Measurements from ENCODE around the gene SMARCD3.

SMARCD3 gene

DNA sequence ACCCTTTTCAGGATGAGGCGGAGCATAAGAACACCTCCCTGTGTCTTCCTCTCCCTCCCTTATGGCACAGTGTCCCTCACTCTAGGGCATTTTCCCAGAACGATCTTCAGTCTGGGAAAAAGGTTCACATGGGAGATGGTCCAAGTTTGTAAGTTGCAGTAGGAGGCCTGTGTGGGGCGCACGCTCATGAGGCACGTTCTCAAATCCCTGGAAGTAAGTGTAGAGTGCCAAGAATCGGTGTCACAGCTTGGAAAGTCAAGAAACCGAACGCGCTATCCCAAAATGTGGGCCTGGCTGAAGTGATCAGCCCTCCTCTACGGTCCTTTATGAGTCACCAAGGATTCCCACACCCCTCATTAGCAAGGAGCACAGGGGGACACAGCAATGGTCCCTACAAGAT lies 23.9 kb upstream of the SMARCD3 start:
- no peak for FAIRE-seq

DNA sequence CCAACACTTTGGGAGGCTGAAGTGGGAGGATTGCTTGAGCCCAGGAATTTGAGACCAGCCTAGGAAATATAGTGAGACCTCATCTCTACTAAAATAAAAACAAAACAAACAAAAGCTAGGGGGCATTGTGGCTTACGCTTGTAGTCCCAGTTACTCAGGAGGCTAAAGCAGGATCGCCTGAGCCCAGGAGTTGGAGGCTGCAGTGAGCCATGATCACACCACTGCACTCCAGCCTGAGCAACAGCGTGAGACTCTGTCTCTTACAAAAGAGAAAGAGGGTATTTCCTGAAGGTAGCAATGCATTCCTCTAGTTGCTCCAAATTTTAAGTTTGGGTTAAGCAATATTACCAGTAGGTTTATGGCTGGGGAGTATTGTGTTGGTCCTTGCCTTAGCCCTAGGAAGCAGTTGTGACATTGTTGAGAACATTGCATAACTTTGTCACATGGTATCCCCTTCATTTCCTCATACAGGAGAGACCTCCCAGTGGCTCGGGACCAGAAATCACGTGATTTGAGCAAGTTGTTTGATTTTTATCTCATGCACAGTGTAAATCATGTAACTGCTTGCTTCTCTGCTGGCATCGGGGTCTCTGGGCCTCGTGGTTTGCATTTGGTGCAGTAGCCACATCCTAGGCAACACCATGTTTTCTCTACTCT lies 23.3 kb upstream of the SMARCD3 start:
- FAIRE-seq = no peak

DNA sequence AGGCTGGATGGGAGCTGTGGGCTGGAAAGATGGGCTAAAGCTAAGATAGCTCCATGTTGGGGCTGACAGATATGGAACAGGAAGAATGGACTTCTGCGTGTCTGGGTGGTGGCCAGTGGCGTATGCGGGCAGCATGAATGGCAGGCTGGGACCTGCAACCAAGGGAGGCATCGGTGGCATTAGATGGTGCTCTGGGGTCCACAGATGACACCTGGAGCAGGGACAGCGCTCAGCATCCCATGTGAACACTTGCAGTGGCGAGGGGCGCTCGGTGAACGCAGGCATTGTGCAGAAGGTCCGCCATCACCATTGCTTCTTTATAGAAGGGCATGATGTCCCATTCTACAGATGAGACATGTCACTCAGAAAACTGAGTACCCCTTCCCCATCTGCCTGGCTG lies 21.0 kb upstream of the SMARCD3 start:
- no peak for FAIRE-seq

DNA sequence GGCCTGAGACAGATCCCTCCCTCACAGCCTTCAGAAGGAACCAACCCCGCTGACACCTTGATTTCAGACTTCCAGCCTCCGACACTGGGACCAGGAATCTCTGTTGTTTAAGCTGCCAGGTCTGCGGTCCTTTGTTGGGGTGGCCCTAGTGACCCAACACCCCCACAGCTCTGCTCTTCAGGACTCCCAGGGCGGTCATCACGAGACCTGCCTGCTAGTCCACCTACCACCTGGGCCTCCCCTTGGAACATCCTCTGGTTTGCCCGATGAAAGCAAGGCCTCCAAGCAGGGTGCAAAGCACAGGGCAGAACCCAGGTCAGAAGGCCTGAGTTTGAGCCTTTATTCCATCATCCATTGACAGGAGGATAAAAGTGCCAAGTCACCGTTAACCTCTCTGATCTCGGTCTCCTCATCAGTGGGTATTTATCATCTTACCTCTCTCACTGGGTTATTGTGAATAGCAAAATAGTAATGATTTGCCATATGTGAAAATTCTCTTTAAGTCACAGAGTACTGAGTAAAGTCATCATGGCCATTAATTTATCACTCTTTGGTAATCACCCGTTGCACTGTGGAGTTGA lies 16.9 kb upstream of the SMARCD3 start:
- FAIRE-seq = no peak

DNA sequence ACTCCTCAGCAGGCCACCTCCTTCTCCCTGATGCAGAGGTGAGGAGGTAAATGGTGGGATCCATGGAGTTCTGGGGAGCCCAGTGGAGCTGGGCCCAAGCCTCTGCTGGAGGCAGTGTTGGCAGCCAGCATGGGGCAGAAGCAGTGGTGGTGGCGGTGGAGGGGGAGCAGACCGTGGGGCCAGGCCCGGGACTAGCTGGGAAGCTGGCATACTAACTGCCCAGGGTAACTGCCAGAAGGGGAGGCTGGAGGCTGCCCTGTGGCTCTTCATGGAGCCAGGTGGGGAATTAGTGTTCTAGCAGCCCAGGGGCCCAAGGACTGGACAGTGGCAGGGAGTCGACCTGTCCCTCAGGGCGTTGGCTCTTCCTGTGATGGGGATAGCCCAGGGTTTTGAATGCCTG lies 16.1 kb upstream of the SMARCD3 start:
- no peak for FAIRE-seq

DNA sequence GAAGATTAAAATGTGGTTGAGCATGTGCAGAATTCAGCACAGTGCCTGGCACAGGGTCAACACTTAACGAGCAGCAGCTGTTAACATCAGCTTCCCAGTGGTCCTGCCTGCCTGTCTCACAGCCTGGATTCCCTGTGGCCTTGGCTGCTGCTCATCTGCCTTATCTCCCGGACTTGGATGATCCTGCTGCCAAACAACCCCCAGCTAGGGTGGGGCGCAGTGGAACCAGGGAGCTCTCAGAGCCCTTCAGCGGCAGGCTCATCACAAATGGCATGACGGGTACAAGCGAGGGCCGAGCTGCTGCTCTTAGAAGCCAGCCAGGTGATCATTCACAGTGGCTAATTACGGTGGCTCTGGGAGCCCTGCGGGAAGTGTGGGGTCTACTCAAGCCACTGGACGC lies 13.0 kb upstream of the SMARCD3 start:
- no peak for FAIRE-seq

DNA sequence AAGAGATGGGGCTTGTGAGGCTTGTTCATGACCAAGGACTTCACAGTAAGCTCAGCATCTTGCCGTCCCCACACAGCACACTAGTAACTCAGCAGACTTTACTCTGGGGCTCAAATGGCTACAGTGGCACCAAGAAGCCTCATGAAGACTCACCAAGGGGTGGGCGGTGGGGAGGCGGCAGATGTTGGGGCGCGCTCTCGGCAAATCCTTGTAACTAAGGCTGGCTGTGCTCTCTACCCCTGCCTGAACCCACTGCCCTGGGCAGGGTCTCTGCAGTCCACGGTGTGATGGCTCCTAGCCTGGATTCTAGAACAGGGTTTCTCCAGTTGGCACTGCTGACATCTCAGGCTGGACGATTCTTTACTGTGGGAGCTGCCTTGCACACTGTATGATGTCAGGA lies 12.4 kb upstream of the SMARCD3 start:
- no peak for FAIRE-seq

DNA sequence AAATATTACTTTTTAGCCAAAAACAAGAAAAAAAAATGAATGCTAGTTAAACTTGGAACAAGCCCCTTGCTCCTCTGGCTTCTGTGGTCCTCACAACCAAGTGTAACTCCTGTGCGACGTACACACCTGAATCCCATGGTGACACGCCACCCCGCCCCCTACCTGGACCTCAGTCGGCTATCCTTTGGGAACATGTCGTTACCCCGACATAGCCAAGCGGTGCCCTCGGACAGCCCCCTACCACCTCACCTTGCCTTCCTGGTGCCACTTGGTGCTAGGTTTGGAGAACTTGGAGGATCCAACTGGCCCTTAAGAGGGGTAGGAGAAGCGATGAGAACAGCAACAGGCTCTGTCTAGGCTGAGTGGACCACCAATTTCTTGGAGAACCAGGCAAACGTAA lies 12.0 kb upstream of the SMARCD3 start:
- no peak for FAIRE-seq

DNA sequence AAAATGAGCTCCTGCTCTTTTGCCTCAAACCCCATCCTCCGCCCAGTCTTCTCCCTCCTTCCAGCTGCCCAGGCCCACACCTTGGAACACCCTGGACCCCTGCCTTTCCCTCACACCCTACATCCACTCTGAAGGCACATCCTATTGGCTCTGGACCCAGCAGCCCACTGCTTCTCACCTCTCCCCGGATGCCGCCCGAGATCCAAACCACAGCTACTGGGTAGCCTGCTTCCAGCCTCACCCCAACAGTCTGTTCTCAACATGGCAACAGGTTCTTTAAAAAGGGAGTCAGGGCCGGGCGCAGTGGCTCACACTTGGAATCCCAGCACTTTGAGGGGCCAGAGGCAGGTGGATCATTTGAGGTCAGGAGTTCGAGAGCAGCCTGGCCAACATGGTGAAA lies 9.5 kb upstream of the SMARCD3 start:
- no peak for FAIRE-seq

DNA sequence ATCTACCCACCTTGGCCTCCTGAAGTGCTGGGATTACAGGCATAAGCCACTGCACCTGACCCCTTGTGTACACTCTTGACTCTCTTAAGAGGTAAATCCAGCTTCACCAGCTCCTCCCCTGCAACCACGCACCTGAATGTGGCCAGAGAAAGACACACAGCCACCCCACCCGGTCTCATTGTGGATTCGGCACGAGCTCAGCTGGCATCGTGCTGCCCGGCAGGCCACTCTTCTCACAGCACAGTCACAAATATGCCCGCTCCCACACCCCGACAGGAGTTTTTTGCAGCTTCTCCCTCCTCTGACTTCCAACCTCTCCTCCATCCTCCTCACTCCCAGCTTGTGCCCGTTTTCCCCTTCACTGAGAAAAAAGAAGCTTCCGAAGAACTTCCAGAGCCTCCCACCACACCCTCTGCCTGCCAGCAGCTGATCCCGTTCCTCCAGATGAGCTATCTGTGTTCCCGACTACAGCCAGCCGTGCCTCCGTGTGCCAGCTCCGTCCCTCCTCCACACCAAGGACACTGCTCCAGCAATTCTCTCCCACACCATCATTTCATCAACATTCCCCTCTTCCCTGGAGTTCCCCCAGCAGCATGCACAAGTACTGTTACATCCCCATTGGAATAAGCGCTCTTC lies 8.0 kb upstream of the SMARCD3 start:
- no peak for FAIRE-seq

DNA sequence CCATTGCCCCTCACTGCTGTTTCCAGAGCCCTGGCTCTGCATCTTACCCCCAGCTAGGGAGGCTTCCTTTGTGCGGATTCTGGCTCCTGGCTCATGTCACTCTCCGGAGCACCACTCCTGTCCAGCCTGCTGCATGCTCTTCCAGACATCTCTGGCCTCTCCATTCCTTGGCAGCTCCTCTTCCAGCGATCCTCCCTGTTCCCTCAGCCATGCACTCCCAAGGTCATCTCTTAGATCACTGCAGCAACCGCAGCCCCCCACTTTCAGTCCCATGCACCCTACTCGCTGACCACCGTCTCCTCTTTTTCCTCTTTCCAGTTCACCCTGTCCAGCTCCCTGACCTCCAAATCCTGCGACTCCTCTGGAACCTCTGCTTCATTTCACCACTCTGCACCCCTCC lies 6.9 kb upstream of the SMARCD3 start:
- no peak for FAIRE-seq

DNA sequence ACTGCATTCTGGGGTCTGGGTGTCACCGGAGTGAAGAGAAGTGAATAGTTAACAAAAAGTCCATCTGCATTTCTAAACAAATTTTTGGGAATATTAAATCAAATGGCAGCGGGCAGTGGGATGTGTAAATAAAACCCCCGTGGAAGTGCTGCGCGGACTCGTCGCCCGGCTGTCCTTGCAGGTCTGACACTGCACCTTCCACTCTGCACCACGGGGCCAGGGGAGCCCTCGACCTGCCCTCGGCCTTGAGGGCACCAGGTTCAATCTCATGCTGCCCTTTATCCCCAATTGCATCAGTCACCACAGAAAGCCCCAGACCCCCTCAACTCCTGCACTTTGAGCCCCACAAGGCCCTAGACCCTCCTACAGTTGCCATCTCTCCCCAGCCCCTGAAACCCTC lies 6.4 kb upstream of the SMARCD3 start:
- FAIRE-seq = no peak

DNA sequence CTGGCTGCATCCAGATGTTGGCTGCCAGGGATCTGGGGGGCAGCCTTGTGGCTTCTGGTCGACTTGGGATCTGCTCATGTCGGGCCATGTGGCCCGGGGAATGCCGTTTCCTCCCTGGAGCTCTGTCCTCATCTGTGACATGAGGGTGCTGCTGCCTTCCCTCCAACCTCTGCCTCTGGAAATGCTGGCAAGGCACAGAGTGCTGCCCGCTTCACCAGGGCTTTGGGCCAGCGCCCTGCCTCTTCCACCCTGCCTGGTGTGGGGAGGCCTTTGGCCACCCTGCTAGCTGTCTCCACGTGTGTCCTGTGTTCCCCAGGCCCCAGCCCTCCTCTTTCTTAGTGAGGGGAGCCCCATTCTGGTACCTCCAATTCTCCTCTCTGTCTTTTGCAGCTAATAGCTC lies 5.8 kb upstream of the SMARCD3 start:
- no peak for FAIRE-seq

DNA sequence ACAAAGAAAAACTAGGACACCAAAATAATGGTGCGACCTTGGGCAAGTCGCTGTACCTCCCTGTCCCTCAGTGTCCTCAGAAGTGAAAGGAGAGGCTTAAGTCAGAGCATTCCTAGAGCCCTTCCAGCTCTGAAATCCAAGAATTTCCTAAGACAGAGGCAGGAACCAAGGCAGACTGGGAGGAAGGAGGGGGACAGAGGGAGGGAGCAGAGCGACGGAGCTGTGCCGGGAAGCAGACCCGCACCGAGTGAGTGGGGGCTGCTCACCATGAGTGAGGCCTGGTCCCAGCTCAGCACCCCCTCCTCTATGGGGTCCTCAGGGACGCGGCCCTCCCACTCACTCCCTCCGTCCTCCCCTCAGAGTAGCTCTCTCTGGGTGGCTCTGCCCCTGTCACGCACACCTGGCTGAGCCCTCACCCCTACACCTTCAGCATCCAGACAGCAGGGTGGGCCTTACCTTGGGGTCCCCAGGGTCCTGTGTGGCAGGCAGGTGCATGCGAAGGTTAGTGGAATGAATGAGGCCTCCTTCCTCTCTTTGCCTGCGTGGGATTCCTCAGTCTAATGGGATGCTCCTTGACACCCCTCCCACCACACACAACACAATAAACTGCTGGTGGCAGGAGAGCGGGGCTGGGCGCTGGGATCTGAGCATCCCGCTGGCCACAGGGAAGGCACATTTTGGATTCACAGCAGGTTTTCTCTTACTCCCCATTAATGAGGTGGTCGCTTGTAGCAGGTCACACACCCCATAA lies 4.6 kb upstream of the SMARCD3 start:
- no peak for FAIRE-seq

DNA sequence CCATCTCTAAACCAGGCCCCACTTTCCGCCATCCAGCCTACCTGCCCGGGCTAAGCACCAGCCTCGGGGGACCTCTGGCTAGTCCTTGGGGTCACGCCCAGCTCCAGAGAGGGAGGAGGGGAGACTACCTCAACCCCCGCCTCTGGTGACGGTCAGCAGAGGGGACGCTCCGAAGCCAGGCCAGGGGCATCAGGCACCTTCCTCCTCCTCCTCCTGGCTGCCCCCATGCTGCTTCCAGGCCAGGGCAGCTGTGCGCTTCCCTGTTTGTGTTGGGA lies 4.0 kb upstream of the SMARCD3 start:
- no peak for FAIRE-seq

DNA sequence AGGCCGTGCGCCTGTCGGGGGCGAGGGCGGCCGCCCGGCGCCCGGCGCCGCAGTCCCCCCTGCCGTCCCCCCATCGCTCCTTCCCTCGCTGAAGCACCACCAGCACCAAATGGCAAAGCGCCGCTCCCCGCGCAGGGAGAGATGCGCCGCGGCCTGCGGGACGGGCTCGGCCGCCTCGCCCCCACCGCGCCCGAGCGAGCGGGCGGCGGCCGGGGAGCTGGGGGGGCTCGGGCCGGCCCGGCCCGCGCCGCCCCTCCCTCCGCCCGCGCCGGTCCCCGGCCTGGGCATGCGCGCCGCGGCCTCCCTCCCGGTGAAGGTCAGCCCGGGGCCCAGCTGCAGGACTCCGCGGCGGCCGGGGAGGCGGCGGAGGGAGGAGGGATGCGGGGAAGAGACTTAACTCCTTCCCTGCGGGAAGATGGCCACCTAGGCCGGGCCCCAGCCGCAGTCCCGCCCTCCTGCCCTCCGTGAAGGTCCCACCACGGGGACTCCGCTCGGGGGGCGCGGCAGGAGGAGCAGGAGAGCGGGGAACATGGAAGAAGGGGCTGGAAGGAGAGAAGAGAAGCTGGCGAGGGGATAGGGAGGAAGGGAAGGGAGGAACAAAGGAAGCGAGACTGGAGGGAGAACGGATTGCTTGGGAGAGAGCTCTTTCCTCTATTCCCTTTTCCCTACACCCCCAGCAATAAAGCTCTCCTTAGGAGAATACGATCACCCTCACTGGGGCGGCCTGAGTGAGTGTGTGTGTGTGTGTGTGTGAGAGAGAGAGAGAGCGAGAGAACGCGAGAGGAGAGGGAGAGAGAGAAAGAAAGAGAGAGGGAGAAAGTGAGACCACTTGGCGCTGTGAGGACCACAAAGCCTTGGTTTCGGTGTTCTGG lies 3.4 kb upstream of the SMARCD3 start:
- no peak for FAIRE-seq

DNA sequence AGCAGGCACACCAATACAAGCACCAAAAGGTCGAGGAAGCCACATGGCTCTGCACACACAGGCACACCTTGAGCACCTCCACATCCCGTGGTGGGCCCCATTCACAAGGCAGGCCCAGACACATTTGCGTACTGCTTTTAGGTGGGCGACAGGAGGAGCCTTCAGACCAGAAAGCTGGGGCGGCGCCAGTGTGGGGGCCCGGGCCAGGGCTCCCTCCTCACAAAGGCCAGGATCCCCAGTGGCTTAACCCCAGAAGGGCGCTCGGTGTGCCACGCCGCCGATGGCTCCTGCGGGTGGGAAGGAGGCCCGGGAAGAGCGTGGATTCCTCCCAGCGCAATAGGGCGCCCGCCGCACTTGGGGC lies 2.8 kb upstream of the SMARCD3 start:
- no peak for FAIRE-seq

DNA sequence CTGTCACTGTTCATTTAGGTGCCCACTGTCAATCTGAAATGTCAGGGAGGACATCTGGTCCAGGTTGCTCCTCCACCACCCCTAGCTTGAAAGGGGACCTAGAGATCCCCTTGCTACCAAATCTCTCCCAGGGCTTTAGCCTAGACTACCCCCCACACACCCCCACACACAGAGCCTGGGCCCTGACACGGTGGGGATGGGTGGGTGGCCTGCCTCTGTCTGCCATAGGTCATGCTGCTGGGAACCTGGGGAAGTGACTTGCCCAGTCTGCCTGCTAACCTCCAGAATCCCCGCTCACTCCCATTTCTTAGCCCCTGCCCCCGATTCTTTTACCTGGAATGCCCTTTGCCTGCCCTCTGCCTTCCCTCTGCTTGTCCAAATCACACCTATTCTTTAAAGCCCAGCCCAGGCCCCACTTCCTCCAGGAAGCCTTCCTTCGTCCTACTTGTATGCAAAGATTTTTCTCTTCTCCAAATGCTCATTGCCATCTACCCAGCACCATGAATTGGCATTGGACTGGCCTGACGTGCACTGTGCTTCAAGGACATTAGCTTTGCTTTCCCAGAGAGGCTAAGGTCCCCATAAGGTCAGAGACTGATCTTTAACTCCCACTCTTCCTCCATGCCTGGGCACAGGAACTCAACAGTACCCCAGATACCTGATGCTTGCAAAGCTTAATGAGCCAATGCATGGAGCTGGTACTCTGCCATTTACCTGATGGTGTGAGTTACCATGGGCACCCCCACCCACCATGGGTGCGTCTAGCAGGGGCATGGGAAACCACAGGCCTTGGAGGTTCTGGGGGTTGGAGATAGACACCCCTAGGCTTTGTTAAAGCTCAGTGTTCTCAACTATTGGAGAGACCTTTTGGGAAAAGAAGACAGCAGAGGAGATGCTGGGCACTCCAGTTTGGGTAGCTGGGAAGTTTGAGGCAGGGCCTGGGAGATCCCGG lies 2.0 kb upstream of the SMARCD3 start:
- no peak for FAIRE-seq

DNA sequence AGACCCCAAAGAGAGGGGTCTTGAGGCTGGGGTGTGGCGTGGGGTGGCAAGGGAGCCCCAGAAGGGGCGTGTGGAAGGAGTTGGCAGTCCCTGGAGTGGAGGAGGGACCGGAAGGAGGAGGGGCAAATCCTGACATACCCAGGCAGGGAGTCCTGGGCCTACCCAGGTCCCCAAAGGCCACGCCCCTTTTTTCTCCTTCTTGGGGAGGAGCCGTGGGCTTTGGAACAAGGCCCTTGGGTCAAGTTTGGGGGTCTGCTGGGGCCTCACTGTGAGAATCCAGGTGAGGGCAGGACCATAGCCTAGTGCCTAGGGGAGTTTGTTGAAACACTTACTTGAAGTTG lies 1.2 kb upstream of the SMARCD3 start:
- no peak for FAIRE-seq

DNA sequence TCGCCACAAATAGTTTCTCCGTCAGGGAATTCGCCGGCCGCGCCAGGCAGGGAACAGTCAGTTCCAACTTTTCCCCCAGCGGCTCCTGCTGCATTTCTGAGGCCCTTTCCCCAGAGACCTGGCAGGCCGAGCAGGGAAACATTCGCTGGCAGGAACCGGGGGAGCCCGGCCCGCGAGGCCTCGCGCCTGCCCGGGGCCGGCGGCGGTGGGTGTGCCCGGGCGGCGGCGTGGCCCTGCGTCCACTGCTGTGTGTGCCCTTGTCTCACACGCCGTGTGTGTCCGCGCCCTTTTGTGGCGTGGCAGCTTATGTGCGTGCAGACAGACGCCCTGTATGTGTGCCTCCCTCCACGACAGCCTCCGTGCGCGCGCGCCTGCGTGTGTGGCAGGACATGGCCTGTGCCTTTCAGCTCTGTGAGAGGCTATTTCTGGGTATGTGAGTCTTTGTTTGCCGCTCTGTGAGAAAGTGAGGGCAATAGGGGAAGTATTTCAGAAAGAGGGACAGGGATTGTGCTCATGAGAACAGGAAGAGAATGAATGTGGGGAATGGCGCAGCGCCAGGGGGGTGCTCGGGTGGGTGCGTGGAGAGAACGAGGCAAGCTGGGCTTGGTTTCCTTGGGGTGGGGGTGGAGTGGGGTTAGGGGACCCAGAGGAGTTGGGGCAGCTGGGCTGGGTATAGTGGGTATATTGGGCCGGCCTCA lies 689 bp upstream of the SMARCD3 start:
- FAIRE-seq = no peak

DNA sequence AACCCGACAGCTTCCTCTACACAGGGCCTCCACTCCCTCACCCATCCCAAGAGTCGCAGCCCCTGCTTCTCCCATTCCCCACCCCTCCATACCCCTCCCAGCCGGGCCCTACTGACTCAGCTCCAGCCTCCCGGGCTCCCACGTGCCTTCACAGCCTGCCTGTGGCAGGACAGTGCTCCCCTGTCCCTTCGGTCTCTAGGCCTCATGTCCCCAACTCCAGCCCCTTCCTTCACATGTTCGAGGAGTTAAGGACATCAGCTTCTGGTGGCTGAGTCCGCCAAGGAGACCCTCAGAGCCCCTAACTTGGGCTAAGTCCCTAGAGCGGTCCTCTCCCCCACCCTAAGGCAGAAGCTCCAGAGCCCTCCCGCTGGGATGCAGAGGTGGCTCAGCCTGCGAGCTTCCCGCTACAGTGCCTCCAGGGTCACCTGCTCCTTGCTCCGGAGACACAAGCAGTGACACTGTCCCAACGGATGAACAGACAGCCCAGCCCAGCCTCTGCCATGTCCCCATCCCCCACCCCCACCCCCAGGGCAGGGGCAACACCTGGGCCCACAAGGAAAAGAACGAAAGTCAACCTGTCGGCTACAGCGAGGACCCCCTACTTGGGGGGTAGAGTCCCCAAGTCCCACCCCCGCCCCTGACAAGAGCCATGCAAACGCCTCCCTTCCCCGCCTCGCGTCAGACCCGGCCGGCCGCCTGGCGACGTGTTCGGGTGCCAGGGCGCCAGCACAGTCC lies 716 bp downstream of the SMARCD3 start:
- no peak for FAIRE-seq
